Inferior parietal cortex (tissue), 1 donor: ENCODE data around the gene UST.

Experiments
- DNase-seq: peaks from one replicate; pipeline ENCODE4 v3.0.0-alpha.2; 2016; ENCODE audit errors: extremely low spot score

The UST gene

GRCh38 chr6:149118737-149119653 lies 372.2 kb downstream of the UST start:
- DNase-seq = no peak

- no peak for DNase-seq
Measured at GRCh38 chr6:149122850-149123821, 376.3 kb downstream of the UST start.

- DNase-seq = no peak
Measured at GRCh38 chr6:149125309-149125708, 378.5 kb downstream of the UST start.
